ENCODE results near the gene SLC15A4. TPM values are rescaled to one million over a fixed set of nuclear protein-coding genes. Genes with fewer than 3 reads are reported as not detected.

Gene SLC15A4
- total and polyA plus RNA-seq, 9 donors: 18.1 to 33.2 (median 22.6) TPM

DNA sequence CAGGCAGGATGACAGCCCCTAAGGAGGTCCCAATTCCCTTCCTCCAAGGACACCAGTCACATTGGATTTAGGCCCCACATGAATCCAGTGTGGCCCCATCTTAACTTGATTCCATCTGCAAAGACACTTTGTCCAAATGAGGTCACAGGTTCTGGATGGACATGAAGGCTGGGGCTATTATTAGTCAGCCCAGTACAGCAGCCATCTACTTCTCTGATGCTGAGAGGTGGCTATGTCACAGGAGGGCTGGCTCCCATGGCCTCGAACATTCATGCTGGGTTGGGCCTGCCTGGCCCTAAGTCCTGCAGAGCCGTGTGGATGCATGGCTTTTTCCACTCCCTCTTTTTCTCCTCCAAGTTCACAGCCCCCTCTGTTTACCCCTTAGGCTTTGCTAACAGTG is 35.9 kb downstream of the SLC15A4 start:
- no peaks in the 10 kb centered on the region for H3K4me1 ChIP-seq (ENCODE audit: insufficient read depth)
- DNase-seq: no peak
- H3K36me3 ChIP-seq: no peaks in the 10 kb centered on the region
- no peaks in the 10 kb centered on the region for H3K27me3 ChIP-seq
- TF ChIP-seq EP300 (IDR thresholded peaks at IDR 0.05): no peak
- no peak for TF ChIP-seq CTCF (IDR thresholded peaks at IDR 0.05)
- TF ChIP-seq POLR2A (IDR thresholded peaks at IDR 0.05): no peak
- no peak overlapping the region for H3K4me3 ChIP-seq
- H3K27ac ChIP-seq: no peak overlapping the region
- WGBS, 3 donors: 55 to 63% (median 61%) methylated on average over 2 of the region's 2 CpGs
- intact Hi-C loops (cut with DNase I): no loop called here
- H3K9me3 ChIP-seq: no peaks in the 10 kb centered on the region

DNA sequence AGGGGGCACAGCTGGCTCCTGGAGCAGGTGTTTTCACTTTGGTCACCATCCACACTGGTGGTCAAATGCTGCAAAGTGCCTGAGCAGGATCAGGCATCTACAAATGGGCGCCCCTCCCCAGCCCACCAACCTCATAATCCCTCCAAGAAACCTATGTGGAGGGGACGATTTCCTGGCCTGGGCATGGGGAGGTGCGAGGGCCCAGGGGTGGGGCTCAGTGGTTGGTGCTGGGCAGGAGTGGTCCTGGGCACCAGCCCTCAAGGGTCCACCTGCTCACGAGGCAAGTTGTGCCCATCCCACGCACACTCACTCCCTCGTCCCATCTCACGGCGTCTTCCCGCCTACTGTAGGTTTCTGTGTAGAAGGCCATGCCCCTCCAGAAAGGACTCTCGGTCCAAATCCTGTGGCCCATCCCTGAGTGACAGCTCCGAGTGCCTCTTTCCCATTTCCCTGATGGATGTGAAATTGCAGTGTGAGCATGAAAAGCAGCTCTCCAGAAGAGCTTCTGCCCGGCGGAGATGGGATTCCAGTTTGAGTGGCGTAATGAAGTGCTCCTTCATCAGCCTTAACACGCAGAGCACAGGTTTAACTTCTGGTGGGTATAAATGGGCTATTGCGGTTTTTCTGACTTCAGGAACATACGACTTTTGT is 36.9 kb downstream of the SLC15A4 start:
- no peak for DNase-seq
- TF ChIP-seq POLR2A (IDR thresholded peaks at IDR 0.05) (no peak), CTCF (IDR thresholded peaks at IDR 0.05) (no peak), EP300 (IDR thresholded peaks at IDR 0.05) (no peak)
- no peaks in the 10 kb centered on the region for H3K36me3 ChIP-seq
- 86 to 92% (median 90%) methylated on average over 17 of the region's 17 CpGs for WGBS, 3 donors
- no peaks in the 10 kb centered on the region for H3K27me3 ChIP-seq
- H3K4me1 ChIP-seq (ENCODE audit: insufficient read depth): no peaks in the 10 kb centered on the region
- no peak overlapping the region for H3K4me3 ChIP-seq
- intact Hi-C loops (cut with DNase I): no loop called here
- H3K9me3 ChIP-seq: no peaks in the 10 kb centered on the region
- no peak overlapping the region for H3K27ac ChIP-seq

DNA sequence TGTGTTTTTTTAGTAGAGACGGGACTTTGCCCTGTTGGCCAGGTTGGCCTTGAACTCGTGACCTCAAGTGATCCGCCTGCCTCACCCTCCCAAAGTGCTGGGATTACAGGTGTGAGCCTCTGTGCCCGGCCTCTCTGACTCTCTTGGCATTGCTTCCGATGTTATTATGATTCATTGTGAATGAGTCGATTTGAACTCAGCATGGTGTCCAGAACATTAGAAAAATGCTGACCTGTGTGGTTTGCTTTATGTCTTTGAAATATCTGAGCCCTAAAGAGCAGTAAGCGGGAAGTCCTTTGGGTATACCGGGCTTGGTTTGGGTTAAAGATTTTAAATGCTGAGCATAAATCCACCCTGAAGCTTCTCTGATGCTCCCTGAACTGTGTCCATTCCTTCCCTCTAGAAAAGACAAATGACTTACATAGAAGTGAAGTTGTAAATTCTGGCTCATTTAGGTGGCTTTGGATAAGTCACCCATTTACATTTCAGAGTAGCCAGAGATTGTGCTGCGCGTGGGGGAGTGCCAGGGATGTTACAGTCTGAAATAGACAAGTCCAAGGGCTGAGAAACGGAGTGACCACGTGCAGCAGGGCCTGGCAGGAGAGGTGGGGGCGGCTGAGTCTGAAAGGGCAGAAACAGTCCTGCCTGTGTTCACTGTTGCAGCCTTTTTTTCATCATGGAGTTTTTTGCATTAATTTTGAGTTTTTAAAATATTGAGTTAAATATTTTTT is 39.6 kb downstream of the SLC15A4 start:
- Histone ChIP-seq H3K9me3 (peaks cover 0 to 3% of the 10 kb centered on the region in 2 donors), H3K36me3 (no peaks in the 10 kb centered on the region), H3K27ac (no peak overlapping the region), H3K27me3 (no peaks in the 10 kb centered on the region), H3K4me3 (no peak overlapping the region), H3K4me1 (ENCODE audit: insufficient read depth) (no peaks in the 10 kb centered on the region)
- no peak for TF ChIP-seq EP300 (IDR thresholded peaks at IDR 0.05)
- TF ChIP-seq CTCF (IDR thresholded peaks at IDR 0.05): no peak
- no peak for TF ChIP-seq POLR2A (IDR thresholded peaks at IDR 0.05)
- intact Hi-C loops (cut with DNase I): no loop called here
- DNase-seq: no peak
- 30 to 46% (median 43%) methylated on average over 13 of the region's 13 CpGs for WGBS, 3 donors

DNA sequence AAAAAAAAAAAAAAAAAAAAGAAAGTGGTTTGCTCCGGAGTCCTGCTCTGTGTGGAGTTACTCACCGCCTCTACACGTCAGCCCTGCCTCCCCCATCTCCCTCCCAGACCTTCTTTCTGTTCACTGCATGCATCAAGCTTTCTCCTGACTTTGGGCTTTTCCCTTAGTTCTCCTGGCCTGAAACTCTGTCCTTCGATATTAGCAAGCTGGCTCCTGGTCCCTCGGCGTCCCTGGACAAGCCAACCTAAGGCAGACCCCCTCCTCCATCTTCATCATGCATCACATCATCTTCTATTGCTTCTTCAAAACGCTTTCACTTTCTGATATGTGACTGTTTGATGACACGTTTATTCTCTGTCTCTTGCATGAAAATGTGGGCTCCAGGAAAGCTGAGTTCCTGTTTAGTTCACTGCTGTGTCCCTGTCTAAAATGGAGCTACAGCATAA is 40.6 kb downstream of the SLC15A4 start:
- intact Hi-C loops (cut with DNase I): no loop called here
- H3K27ac ChIP-seq: no peak overlapping the region
- no peak for DNase-seq
- WGBS, 3 donors: 46 to 53% (median 47%) methylated on average over 8 of the region's 8 CpGs
- H3K4me3 ChIP-seq: no peak overlapping the region
- H3K27me3 ChIP-seq: no peaks in the 10 kb centered on the region
- no peaks in the 10 kb centered on the region for H3K4me1 ChIP-seq (ENCODE audit: insufficient read depth)
- TF ChIP-seq POLR2A (IDR thresholded peaks at IDR 0.05) (no peak), EP300 (IDR thresholded peaks at IDR 0.05) (no peak), CTCF (IDR thresholded peaks at IDR 0.05) (no peak)
- H3K36me3 ChIP-seq: no peaks in the 10 kb centered on the region
- H3K9me3 ChIP-seq: peaks cover 0 to 3% of the 10 kb centered on the region in 2 donors
